ENCODE data around the gene PPP1CB. TPM values are rescaled to one million over a fixed set of nuclear protein-coding genes. Genes with fewer than 3 reads are reported as not detected.

Gene PPP1CB
- total RNA-seq, 1 donor from 2014 or later = 373 TPM

Other genes with a start within 250 kb of the PPP1CB start
- 2.5 TPM for gene SPDYA, start 59.0 kb downstream of the PPP1CB start, total RNA-seq
- gene TRMT61B, start 118.5 kb downstream of the PPP1CB start, total RNA-seq = 22.8 TPM
- gene WDR43, start 142.8 kb downstream of the PPP1CB start, total RNA-seq = 92.4 TPM
- 0.31 TPM for gene TOGARAM2, start 229.5 kb downstream of the PPP1CB start, total RNA-seq

Data from ureter (tissue), 1 donor.